Putamen (tissue), 1 donor: Measurements from ENCODE around the gene SP6.

Experiments
- DNase-seq: peaks from one replicate; pipeline ENCODE4 v3.0.0-alpha.2; 2016; ENCODE audit warnings: low spot score

The SP6 gene

GRCh38 chr17:47812146-47812920, 38.6 kb downstream of the SP6 start:
- DNase-seq = no peak

- no peak for DNase-seq
Observed at GRCh38 chr17:47811709-47812108, 39.3 kb downstream of the SP6 start.

- no peak for DNase-seq
Observed at GRCh38 chr17:47810901-47811635, 39.9 kb downstream of the SP6 start.

GRCh38 chr17:47810200-47810821, 40.7 kb downstream of the SP6 start:
- no peak for DNase-seq

GRCh38 chr17:47808830-47809480, 42.0 kb downstream of the SP6 start:
- DNase-seq = no peak

GRCh38 chr17:47808036-47808829, 42.7 kb downstream of the SP6 start:
- DNase-seq = no peak

GRCh38 chr17:47807421-47807820, 43.5 kb downstream of the SP6 start:
- no peak for DNase-seq

- DNase-seq = no peak
Observed at GRCh38 chr17:47806913-47807255, 44.1 kb downstream of the SP6 start.

- no peak for DNase-seq
Observed at GRCh38 chr17:47806026-47806912, 44.7 kb downstream of the SP6 start.

GRCh38 chr17:47804461-47804860, 46.5 kb downstream of the SP6 start:
- DNase-seq = no peak

- no peak for DNase-seq
Observed at GRCh38 chr17:47803751-47804150, 47.2 kb downstream of the SP6 start.

GRCh38 chr17:47803201-47803600, 47.8 kb downstream of the SP6 start:
- no peak for DNase-seq

GRCh38 chr17:47802341-47803022, 48.5 kb downstream of the SP6 start:
- DNase-seq = peak; percentile 13

GRCh38 chr17:47801906-47802305, 49.1 kb downstream of the SP6 start:
- DNase-seq = no peak

GRCh38 chr17:47801176-47801765, 49.7 kb downstream of the SP6 start:
- DNase-seq = no peak

- no peak for DNase-seq
Observed at GRCh38 chr17:47800686-47801085, 50.3 kb downstream of the SP6 start.

- no peak for DNase-seq
Observed at GRCh38 chr17:47797797-47798196, 53.2 kb downstream of the SP6 start.
